GM18861 (cell line): ENCODE measurements around the gene GRM5.

ENCODE experiments used
- ATAC-seq: cut with Tn5 transposase; IDR thresholded peaks from one replicate; pipeline ENCODE4 v1.9.1; 2021; ENCODE audit not compliant: unreplicated experiment

GRM5 gene

DNA sequence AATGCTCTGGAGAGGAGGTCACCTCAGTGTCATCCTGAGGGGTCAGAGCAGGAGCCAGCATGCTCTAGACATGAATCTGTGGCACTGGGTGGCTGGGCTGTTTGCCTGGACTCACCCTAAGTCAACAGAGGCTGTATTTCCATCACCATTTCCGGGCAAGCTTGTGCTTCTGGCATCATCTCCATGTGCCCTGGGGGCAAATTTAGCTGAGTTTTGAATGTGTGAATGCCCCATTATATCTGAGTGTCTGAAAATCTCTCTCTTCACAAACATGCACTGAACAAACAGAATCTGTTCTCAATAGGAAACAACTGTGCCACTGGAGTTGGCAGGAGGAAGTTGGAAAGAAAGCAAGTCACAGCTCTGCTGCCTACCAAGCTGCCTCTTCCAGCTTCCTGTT lies 356.2 kb downstream of the GRM5 start:
- ATAC-seq: no peak

- no peak for ATAC-seq
Measured at GRCh38 chr11:88704485-88704884, 361.3 kb downstream of the GRM5 start.

- no peak for ATAC-seq
Measured at GRCh38 chr11:88701816-88702215, 364.0 kb downstream of the GRM5 start.

- ATAC-seq: no peak
Measured at GRCh38 chr11:88697139-88697538, 368.6 kb downstream of the GRM5 start.

- ATAC-seq: no peak
Measured at GRCh38 chr11:88695689-88696414, 369.9 kb downstream of the GRM5 start.

DNA sequence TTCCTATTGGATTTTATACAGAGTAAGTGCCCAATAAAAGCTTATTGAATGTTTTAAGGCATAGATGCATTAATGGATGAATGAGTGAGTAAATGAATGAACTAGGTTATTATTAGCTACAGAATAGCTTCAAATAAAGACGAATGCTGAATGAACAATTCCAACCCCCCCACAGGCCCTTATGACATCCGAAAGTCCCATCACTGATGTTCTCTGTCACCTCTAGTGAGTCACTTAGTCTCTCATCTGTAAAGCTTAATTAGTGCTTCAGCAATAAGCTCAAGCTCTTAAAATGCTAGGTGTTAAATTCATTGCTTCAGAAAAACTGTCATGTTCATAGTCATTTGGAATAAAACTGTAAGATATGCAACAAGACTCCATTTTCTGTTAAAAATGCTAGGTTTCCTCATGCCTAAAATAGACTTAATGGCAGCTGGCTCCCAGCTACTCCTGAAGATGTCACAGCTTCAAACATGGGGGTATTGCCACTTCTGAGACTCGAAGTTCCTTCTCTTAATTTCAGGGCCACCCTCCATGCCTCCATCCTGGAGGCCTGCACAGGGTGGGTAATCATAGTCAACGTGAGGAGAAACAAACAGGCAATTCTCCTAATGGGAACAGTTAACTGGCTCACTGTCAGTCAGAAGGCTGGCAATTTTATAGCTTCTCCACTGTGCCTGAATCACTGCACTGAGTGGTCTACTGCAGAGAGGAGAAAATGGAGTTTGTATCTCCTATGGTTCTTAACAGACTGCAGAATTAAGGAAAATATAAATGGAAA lies 373.3 kb downstream of the GRM5 start:
- no peak for ATAC-seq

GRCh38 chr11:88689548-88690240 lies 376.1 kb downstream of the GRM5 start:
- ATAC-seq: no peak

GRCh38 chr11:88683024-88683423 lies 382.8 kb downstream of the GRM5 start:
- no peak for ATAC-seq

- no peak for ATAC-seq
Measured at GRCh38 chr11:88680806-88681205, 385.0 kb downstream of the GRM5 start.

DNA sequence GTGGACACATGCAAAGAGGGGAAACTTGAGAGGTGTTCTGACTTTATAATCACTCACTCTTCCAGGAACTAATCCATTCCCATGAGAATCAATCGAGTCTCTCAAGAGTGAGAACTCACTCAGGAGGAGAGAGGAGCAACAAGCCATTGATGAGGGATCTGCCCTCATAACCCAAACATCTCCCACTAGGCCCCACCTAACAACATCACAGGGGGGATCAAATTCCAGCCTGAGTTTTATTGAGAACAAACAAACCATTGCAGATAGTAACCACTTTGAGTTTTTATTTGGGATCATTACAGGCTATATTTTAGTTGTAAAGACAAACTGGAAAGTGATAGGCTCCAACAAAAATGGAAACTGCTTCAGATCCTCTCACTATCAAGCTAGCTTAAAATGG lies 399.4 kb downstream of the GRM5 start:
- ATAC-seq: no peak

- no peak for ATAC-seq
Measured at GRCh38 chr11:88657076-88657738, 408.6 kb downstream of the GRM5 start.

DNA sequence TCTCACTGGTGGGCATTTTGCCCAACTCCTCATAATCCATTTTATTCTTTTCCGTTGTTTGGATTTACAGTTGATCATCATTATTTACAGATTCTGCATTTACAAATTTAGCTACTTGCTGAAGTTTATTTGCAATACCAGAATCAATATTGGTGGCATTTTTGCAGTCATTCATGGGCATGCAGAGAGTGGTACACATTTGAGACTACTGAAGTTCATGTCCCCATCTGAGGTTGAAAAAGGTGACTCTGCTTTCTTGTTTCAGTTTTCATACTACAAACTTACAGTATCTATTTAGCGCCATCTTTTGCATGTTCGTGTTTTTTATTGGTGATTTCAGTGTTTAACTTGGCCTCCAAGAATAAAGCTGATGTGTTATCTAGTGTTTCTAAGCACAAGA lies 409.5 kb downstream of the GRM5 start:
- no peak for ATAC-seq

GRCh38 chr11:88655656-88656055 lies 410.1 kb downstream of the GRM5 start:
- ATAC-seq: no peak

DNA sequence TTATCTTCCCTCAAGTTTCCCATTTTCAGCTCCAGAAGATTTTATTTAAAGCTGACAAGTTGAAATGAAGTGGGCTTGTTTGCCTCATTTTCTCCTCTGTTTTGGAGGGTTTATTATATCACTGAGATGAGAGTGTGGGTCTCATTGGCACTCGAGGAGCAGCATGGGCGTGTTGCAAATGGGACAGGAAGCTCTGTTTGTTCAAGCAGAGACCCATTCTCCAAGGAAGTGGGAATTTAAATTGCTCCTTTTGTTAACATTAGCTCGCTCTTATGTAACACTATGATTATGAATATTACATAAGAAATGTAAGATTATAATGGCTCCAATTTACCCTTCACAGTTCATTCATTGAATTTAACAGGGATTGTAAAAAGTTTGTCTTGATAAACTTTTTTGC lies 410.6 kb downstream of the GRM5 start:
- no peak for ATAC-seq

DNA sequence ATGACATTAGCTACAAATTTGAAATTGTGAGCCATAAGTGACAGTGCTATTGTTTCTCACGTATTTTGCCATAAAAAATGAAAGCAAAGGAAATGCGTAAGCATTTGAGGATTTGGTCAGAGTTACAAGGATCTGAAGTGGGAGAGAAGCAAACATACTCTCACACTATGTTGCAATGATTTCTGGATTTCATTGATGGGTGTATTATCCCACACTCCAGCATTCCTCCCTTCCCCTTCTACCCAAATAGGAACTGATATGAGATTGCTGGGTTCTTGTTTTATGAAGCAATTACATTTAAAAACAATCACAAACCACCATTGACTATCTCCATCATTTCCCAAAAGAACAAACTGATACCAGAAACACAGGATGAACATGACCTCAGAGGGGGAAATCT lies 414.2 kb downstream of the GRM5 start:
- ATAC-seq: no peak

- no peak for ATAC-seq
Measured at GRCh38 chr11:88644724-88645123, 421.1 kb downstream of the GRM5 start.

- ATAC-seq: no peak
Measured at GRCh38 chr11:88632163-88632562, 433.6 kb downstream of the GRM5 start.

GRCh38 chr11:88631497-88631896 lies 434.3 kb downstream of the GRM5 start:
- ATAC-seq: no peak

DNA sequence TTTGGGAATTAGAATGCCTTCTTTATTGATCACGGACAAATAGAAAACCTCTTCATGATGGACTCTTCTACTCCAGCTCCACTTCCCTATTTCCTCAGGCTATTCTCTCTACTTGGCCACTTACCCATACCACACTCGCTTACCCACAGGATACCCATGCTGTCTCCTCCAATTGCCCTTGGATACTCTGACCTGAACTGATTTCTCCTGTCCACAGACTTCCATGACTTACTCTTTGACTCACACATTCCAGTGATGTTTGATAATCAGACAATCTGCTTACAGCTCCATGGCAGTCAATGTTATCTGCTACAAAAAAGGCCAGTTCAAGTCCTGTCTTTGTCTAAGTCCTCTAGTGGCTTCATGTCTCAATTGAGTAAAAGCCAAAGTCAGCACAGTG lies 436.3 kb downstream of the GRM5 start:
- no peak for ATAC-seq

DNA sequence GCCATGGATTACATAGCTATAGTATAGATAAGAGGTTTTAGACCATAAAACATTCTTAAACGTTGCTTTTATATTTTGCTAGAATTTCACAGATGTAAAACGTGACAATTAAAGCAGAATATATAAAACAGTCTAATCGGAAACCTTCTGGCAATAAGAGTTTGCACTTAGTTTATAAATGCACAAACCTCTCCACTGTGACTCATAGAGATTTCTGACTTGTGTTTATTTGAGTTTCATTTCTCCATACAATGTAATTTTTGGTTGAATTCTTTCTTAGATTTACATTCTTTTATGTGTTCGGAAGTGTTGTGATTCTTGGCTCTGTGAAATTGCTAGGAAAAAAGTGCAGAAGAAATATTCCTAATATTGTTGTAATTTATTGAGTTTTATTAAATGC lies 439.6 kb downstream of the GRM5 start:
- no peak for ATAC-seq

DNA sequence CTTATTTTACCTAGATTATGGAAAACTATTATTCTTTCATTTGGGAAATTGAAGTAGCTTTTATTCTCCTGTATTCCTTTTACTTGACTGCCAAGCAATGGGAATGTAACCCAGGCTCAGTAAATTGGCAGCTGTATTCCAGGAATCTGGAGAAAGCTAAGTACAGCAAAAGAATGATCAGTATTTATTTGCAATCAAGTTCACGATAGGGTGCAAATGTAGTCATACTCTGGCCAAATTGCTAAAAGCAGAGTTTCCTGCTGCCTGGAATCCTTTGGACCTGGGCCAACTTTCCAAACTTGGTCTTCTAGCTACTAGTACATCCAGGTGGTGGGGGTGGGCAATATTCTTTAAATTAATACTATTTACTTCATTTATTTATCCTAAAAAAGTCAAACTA lies 442.3 kb downstream of the GRM5 start:
- no peak for ATAC-seq
